ENCODE data around the gene ADAT1. TPM values are rescaled to one million over a fixed set of nuclear protein-coding genes. Genes with fewer than 3 reads are reported as not detected.

ADAT1 gene
- polyA plus RNA-seq, 1 donor: 31.7 TPM

- 80% methylated on average over 2 of the region's 10 CpGs for WGBS (ENCODE audit: insufficient coverage, low lambda C conversion rate)
- no peaks in the 10 kb centered on the region for H3K36me3 ChIP-seq (ENCODE audit: control insufficient read depth, insufficient read depth, low read length)
- H3K27ac ChIP-seq (ENCODE audit: low read length): no peak overlapping the region
- peaks cover 3% of the 10 kb centered on the region for H3K27me3 ChIP-seq (ENCODE audit: control insufficient read depth, insufficient read depth, low read length)
- H3K4me1 ChIP-seq (ENCODE audit: control insufficient read depth, insufficient read depth, low read length): peaks cover 4% of the 10 kb centered on the region
- DNase-seq: no peak
- H3K4me3 ChIP-seq (ENCODE audit: low read length): no peak overlapping the region
- H3K9me3 ChIP-seq (ENCODE audit: control insufficient read depth, low read depth, low read length): no peaks in the 10 kb centered on the region
Measured at GRCh38 chr16:75559564-75560372, 63.3 kb downstream of the ADAT1 start.

GRCh38 chr16:75558846-75559401, 64.2 kb downstream of the ADAT1 start:
- Histone ChIP-seq H3K27me3 (ENCODE audit: control insufficient read depth, insufficient read depth, low read length) (peaks cover 3% of the 10 kb centered on the region), H3K4me3 (ENCODE audit: low read length) (no peak overlapping the region), H3K9me3 (ENCODE audit: control insufficient read depth, low read depth, low read length) (no peaks in the 10 kb centered on the region), H3K4me1 (ENCODE audit: control insufficient read depth, insufficient read depth, low read length) (peaks cover 4% of the 10 kb centered on the region), H3K27ac (ENCODE audit: low read length) (no peak overlapping the region), H3K36me3 (ENCODE audit: control insufficient read depth, insufficient read depth, low read length) (no peaks in the 10 kb centered on the region)
- 83% methylated on average over 2 of the region's 2 CpGs for WGBS (ENCODE audit: insufficient coverage, low lambda C conversion rate)
- no peak for DNase-seq

GRCh38 chr16:75556431-75556950, 66.6 kb downstream of the ADAT1 start:
- H3K4me1 ChIP-seq (ENCODE audit: control insufficient read depth, insufficient read depth, low read length): peaks cover 4% of the 10 kb centered on the region
- WGBS (ENCODE audit: insufficient coverage, low lambda C conversion rate): no CpG with 5 or more reads among the region's 16 CpGs
- DNase-seq: no peak
- no peaks in the 10 kb centered on the region for H3K9me3 ChIP-seq (ENCODE audit: control insufficient read depth, low read depth, low read length)
- peak overlapping the region; percentile 57 for H3K27ac ChIP-seq (ENCODE audit: low read length)
- peaks cover 3% of the 10 kb centered on the region for H3K27me3 ChIP-seq (ENCODE audit: control insufficient read depth, insufficient read depth, low read length)
- H3K36me3 ChIP-seq (ENCODE audit: control insufficient read depth, insufficient read depth, low read length): no peaks in the 10 kb centered on the region
- H3K4me3 ChIP-seq (ENCODE audit: low read length): peak overlapping the region; percentile 68

- Histone ChIP-seq H3K27me3 (ENCODE audit: control insufficient read depth, insufficient read depth, low read length) (peaks cover 3% of the 10 kb centered on the region), H3K36me3 (ENCODE audit: control insufficient read depth, insufficient read depth, low read length) (no peaks in the 10 kb centered on the region), H3K4me3 (ENCODE audit: low read length) (peak within 1 kb of the TSS; percentile 68), H3K9me3 (ENCODE audit: control insufficient read depth, low read depth, low read length) (no peaks in the 10 kb centered on the region), H3K4me1 (ENCODE audit: control insufficient read depth, insufficient read depth, low read length) (peaks cover 4% of the 10 kb centered on the region), H3K27ac (ENCODE audit: low read length) (peak within 1 kb of the TSS; percentile 57)
- no CpG with 5 or more reads among the region's 75 CpGs for WGBS (ENCODE audit: insufficient coverage, low lambda C conversion rate)
- DNase-seq: peak; percentile 89 to 93
Measured at GRCh38 chr16:75555707-75556430, 67.2 kb downstream of the ADAT1 start, which contains the start of gene TMEM231. Gene TMEM231 (minus strand): TSS chr16:75556252. CDS start chr16:75556209, 43 bp downstream.

- 0% methylated on average over 2 of the region's 26 CpGs for WGBS (ENCODE audit: insufficient coverage, low lambda C conversion rate)
- H3K4me1 ChIP-seq (ENCODE audit: control insufficient read depth, insufficient read depth, low read length): peaks cover 4% of the 10 kb centered on the region
- H3K9me3 ChIP-seq (ENCODE audit: control insufficient read depth, low read depth, low read length): no peaks in the 10 kb centered on the region
- peaks cover 3% of the 10 kb centered on the region for H3K27me3 ChIP-seq (ENCODE audit: control insufficient read depth, insufficient read depth, low read length)
- peak overlapping the region; percentile 57 for H3K27ac ChIP-seq (ENCODE audit: low read length)
- H3K4me3 ChIP-seq (ENCODE audit: low read length): peak overlapping the region; percentile 68
- no peaks in the 10 kb centered on the region for H3K36me3 ChIP-seq (ENCODE audit: control insufficient read depth, insufficient read depth, low read length)
- peak; percentile 67 to 81 for DNase-seq
Measured at GRCh38 chr16:75555213-75555706, 67.8 kb downstream of the ADAT1 start.

- Histone ChIP-seq H3K9me3 (ENCODE audit: control insufficient read depth, low read depth, low read length) (no peaks in the 10 kb centered on the region), H3K27ac (ENCODE audit: low read length) (no peak overlapping the region), H3K27me3 (ENCODE audit: control insufficient read depth, insufficient read depth, low read length) (no peaks in the 10 kb centered on the region), H3K4me3 (ENCODE audit: low read length) (no peak overlapping the region), H3K4me1 (ENCODE audit: control insufficient read depth, insufficient read depth, low read length) (peaks cover 4% of the 10 kb centered on the region), H3K36me3 (ENCODE audit: control insufficient read depth, insufficient read depth, low read length) (no peaks in the 10 kb centered on the region)
- no peak for DNase-seq
- WGBS (ENCODE audit: insufficient coverage, low lambda C conversion rate): no CpG with 5 or more reads among the region's 2 CpGs
Measured at GRCh38 chr16:75552951-75553350, 70.1 kb downstream of the ADAT1 start.

- Histone ChIP-seq H3K36me3 (ENCODE audit: control insufficient read depth, insufficient read depth, low read length) (no peaks in the 10 kb centered on the region), H3K9me3 (ENCODE audit: control insufficient read depth, low read depth, low read length) (no peaks in the 10 kb centered on the region), H3K4me1 (ENCODE audit: control insufficient read depth, insufficient read depth, low read length) (no peaks in the 10 kb centered on the region), H3K4me3 (ENCODE audit: low read length) (no peak overlapping the region), H3K27ac (ENCODE audit: low read length) (no peak overlapping the region), H3K27me3 (ENCODE audit: control insufficient read depth, insufficient read depth, low read length) (no peaks in the 10 kb centered on the region)
- no CpG with 5 or more reads among the region's 7 CpGs for WGBS (ENCODE audit: insufficient coverage, low lambda C conversion rate)
- peak; percentile 54 to 62 for DNase-seq
Measured at GRCh38 chr16:75550211-75550662, 72.8 kb downstream of the ADAT1 start.

Other genes starting within 250 kb of the ADAT1 start
- 121 TPM for gene CFDP1, start 189.8 kb downstream of the ADAT1 start, polyA plus RNA-seq
- 43.0 TPM for gene TMEM170A, start 158.6 kb downstream of the ADAT1 start, polyA plus RNA-seq
- 3.3 TPM for gene CHST6, start 127.8 kb downstream of the ADAT1 start, polyA plus RNA-seq
- 35.6 TPM for gene CHST5, start 87.2 kb downstream of the ADAT1 start, polyA plus RNA-seq
- gene TMEM231, start 67.0 kb downstream of the ADAT1 start, polyA plus RNA-seq: 7.6 TPM
- 136 TPM for gene GABARAPL2, start 56.9 kb downstream of the ADAT1 start, polyA plus RNA-seq
- gene KARS1, start 24.4 kb upstream of the ADAT1 start, polyA plus RNA-seq: 100 TPM
- gene TERF2IP, start 24.5 kb upstream of the ADAT1 start, polyA plus RNA-seq: 56.8 TPM
- 0.06 TPM for gene CPHXL2, start 53.7 kb upstream of the ADAT1 start, polyA plus RNA-seq
- gene DUXB, start 78.2 kb upstream of the ADAT1 start, polyA plus RNA-seq: not detected
- gene CPHXL, start 103.2 kb upstream of the ADAT1 start, polyA plus RNA-seq: not detected